HTR-8/SVneo (cell line): ENCODE results near the gene CFDP1.

ENCODE experiments used
- DNase-seq: peaks from one replicate; pipeline ENCODE4 v3.0.0; 2011; ENCODE audit warnings: low spot score, mixed read lengths; ENCODE audit not compliant: insufficient read length
- FAIRE-seq: peaks from 2 replicates; lab custom pipeline; 2011; peaks lifted over from hg19 to GRCh38; lab: Jason Lieb, UNC

Gene CFDP1

DNA sequence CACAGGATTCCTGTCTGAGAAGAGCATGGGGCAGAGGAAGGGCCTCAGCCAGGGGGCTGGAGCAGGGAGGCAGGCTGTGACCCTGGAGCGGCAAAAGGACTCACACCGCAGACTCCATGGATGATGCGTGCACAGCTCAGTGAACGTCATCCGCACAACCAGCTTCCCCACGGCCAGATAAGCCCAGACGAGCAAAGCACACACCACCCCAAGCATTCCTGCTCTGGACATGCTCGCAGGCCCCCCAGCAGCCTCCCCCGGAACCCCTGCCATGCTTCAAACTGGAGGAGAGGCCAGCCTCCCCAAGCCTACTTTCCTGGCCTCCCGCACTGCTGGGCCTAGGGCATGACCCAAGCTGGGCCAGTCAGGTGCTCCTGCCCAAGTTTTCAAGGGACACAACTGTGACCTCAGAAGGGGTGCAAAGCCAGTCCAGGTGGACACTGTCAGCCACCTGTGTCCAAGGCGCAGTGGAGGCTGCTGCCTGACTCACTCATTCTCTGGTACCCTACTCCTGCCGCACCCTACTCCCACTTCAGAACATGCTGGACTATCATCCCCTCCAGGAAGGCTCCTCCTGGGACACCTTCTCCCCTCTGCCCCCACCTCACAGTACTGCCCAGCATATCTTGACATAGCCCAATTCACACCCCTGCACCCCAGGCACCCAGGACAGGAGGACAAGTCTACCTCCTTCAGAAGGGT, 186.6 kb downstream of the CFDP1 start:
- peak; percentile 13 for FAIRE-seq
- DNase-seq = no peak

- peak; percentile 97 for DNase-seq
- FAIRE-seq = peak; percentile 97
These were observed 188.2 kb downstream of the CFDP1 start for GRCh38 chr16:75244844-75245758.

GRCh38 chr16:75244225-75244809, 189.0 kb downstream of the CFDP1 start:
- no peak for FAIRE-seq

More at GRCh38 chr16:75244225-75244809, 189.0 kb downstream of the CFDP1 start:
- no peak for DNase-seq
